Osteocyte (in vitro differentiated cells): ENCODE results near the gene TOM1L2. TPM values are rescaled to one million over a fixed set of nuclear protein-coding genes. Genes with fewer than 3 reads are reported as not detected.

Experiments used
- DNase-seq: peaks from one replicate; pipeline ENCODE4 v3.0.0; 2021; ENCODE audit warnings: mixed read lengths; ENCODE audit not compliant: unreplicated experiment; ENCODE audit errors: extremely low spot score
- H3K27ac Mint-ChIP-seq: one replicate; pipeline ENCODE4 v1.8.0; 2021; ENCODE audit warnings: mild to moderate bottlenecking, mixed read lengths; ENCODE audit not compliant: unreplicated experiment
- H3K27me3 Mint-ChIP-seq: one replicate; pipeline ENCODE4 v1.8.0; 2021; ENCODE audit warnings: mixed read lengths; ENCODE audit not compliant: unreplicated experiment
- H3K36me3 Mint-ChIP-seq: one replicate; pipeline ENCODE4 v1.8.0; 2021; ENCODE audit warnings: mixed read lengths; ENCODE audit not compliant: unreplicated experiment
- H3K4me1 Mint-ChIP-seq: one replicate; pipeline ENCODE4 v1.8.0; 2021; ENCODE audit warnings: mixed read lengths; ENCODE audit not compliant: unreplicated experiment
- H3K4me3 Mint-ChIP-seq: one replicate; pipeline ENCODE4 v1.8.0; 2021; ENCODE audit warnings: mild to moderate bottlenecking, moderate library complexity, mixed read lengths; ENCODE audit not compliant: unreplicated experiment
- H3K9me3 Mint-ChIP-seq: one replicate; pipeline ENCODE4 v1.8.0; 2021; ENCODE audit warnings: mixed read lengths; ENCODE audit not compliant: unreplicated experiment
- CTCF ChIP-seq: fragments of 200-600 bp; sonication (generic); IDR thresholded peaks from 2 replicates; pipeline ENCODE4 v1.5.0; 2021; ENCODE audit warnings: antibody characterized with exemption, mild to moderate bottlenecking, moderate library complexity
- total RNA-seq: library from RNA; stranded (reverse); gene quantifications from 2 replicates; pipeline ENCODE4 v1.2.1, GENCODE V29; 2021

Gene TOM1L2
- total RNA-seq, 1 donor from 2014 or later = 69.7 TPM

GRCh38 chr17:18004884-18005305 is 32.7 kb upstream of the TOM1L2 start:
- no peak for DNase-seq
- H3K4me1 Mint-ChIP-seq = peaks cover 3% of the 10 kb centered on the region
- H3K4me3 Mint-ChIP-seq = no peak overlapping the region
- peaks cover 5% of the 10 kb centered on the region for H3K36me3 Mint-ChIP-seq
- no peaks in the 10 kb centered on the region for H3K27me3 Mint-ChIP-seq
- no peak overlapping the region for H3K27ac Mint-ChIP-seq
- no peak for TF ChIP-seq CTCF
- no peaks in the 10 kb centered on the region for H3K9me3 Mint-ChIP-seq

- Mint-ChIP-seq H3K4me3 (no peak overlapping the region), H3K9me3 (no peaks in the 10 kb centered on the region), H3K4me1 (peaks cover 3% of the 10 kb centered on the region), H3K27ac (no peak overlapping the region), H3K36me3 (peaks cover 5% of the 10 kb centered on the region), H3K27me3 (no peaks in the 10 kb centered on the region)
- DNase-seq = no peak
- no peak for TF ChIP-seq CTCF
Measured at GRCh38 chr17:18004345-18004744, 32.1 kb upstream of the TOM1L2 start.

GRCh38 chr17:18002171-18002570 is 30.0 kb upstream of the TOM1L2 start:
- Mint-ChIP-seq H3K4me3 (no peak overlapping the region), H3K9me3 (no peaks in the 10 kb centered on the region), H3K27ac (no peak overlapping the region), H3K27me3 (no peaks in the 10 kb centered on the region), H3K4me1 (no peaks in the 10 kb centered on the region), H3K36me3 (peaks cover 5% of the 10 kb centered on the region)
- no peak for TF ChIP-seq CTCF
- no peak for DNase-seq

- Mint-ChIP-seq H3K27ac (no peak overlapping the region), H3K4me1 (peaks cover 5% of the 10 kb centered on the region), H3K27me3 (no peaks in the 10 kb centered on the region), H3K9me3 (no peaks in the 10 kb centered on the region), H3K4me3 (no peak overlapping the region), H3K36me3 (no peaks in the 10 kb centered on the region)
- TF ChIP-seq CTCF = no peak
- DNase-seq = no peak
Measured at GRCh38 chr17:18000030-18000408, 27.8 kb upstream of the TOM1L2 start.

GRCh38 chr17:17999364-18000029 is 27.3 kb upstream of the TOM1L2 start:
- no peaks in the 10 kb centered on the region for H3K9me3 Mint-ChIP-seq
- H3K4me1 Mint-ChIP-seq = peaks cover 11% of the 10 kb centered on the region
- no peak overlapping the region for H3K4me3 Mint-ChIP-seq
- no peaks in the 10 kb centered on the region for H3K36me3 Mint-ChIP-seq
- H3K27ac Mint-ChIP-seq = no peak overlapping the region
- H3K27me3 Mint-ChIP-seq = no peaks in the 10 kb centered on the region
- no peak for DNase-seq
- no peak for TF ChIP-seq CTCF
